GM23338 (cell line): Measurements from ENCODE around the gene TMEM178B. TPM values are rescaled to one million over a fixed set of nuclear protein-coding genes. Genes with fewer than 3 reads are reported as not detected.
A peak's percentile ranks its signal among the peaks of the same experiment; 100 is the strongest.

Experiments used
- ATAC-seq: fragments of 200-7000 bp; cut with Tn5 transposase; 3 replicates; pipeline ENCODE4 v1.9.1; 2020
- DNase-seq: peaks from one replicate; pipeline ENCODE4 v3.0.0-alpha.2; 2015; ENCODE audit warnings: low spot score
- H2AFZ ChIP-seq: fragments of 200-600 bp; sonication (generic); 2 replicates; pipeline ENCODE4 v1.8.0; 2016; ENCODE audit warnings: antibody characterized with exemption, mild to moderate bottlenecking, moderate library complexity
- H3F3A ChIP-seq: fragments of 200-600 bp; sonication (generic); replicated peaks from 2 replicates; pipeline ENCODE4 v1.8.0; 2017; ENCODE audit warnings: antibody characterized with exemption, mixed run types, low read depth
- H3K27ac ChIP-seq: fragments of 200-600 bp; sonication (generic); 2 replicates; pipeline ENCODE4 v1.6.1; 2016; ENCODE audit warnings: low read depth
- H3K27me3 ChIP-seq: fragments of 200-600 bp; sonication (generic); 2 replicates; pipeline ENCODE4 v1.8.0; 2016; ENCODE audit warnings: mild to moderate bottlenecking, mixed run types, moderate library complexity; ENCODE audit not compliant: insufficient read depth
- H3K36me3 ChIP-seq: fragments of 200-600 bp; sonication (generic); 2 replicates; pipeline ENCODE4 v1.8.0; 2016; ENCODE audit warnings: mild to moderate bottlenecking; ENCODE audit not compliant: insufficient read depth
- H3K4me1 ChIP-seq: fragments of 200-600 bp; sonication (generic); 2 replicates; pipeline ENCODE4 v1.8.0; 2016; ENCODE audit warnings: mild to moderate bottlenecking, moderate library complexity; ENCODE audit not compliant: insufficient read depth
- H3K4me2 ChIP-seq: fragments of 200-600 bp; sonication (generic); 2 replicates; pipeline ENCODE4 v1.7.1; 2017; ENCODE audit warnings: mixed run types
- H3K4me3 ChIP-seq: fragments of 200-600 bp; sonication (generic); 2 replicates; pipeline ENCODE4 v1.6.1; 2016; ENCODE audit warnings: mixed run types
- H3K79me2 ChIP-seq: fragments of 200-600 bp; sonication (generic); replicated peaks from 2 replicates; pipeline ENCODE4 v1.8.0; 2017; ENCODE audit warnings: mild to moderate bottlenecking; ENCODE audit not compliant: insufficient read depth
- H3K9me2 ChIP-seq: fragments of 200-600 bp; sonication (generic); 2 replicates; pipeline ENCODE4 v1.8.0; 2017; ENCODE audit not compliant: insufficient read depth
- H4K20me1 ChIP-seq: fragments of 200-600 bp; sonication (generic); replicated peaks from 2 replicates; pipeline ENCODE4 v1.8.0; 2017; ENCODE audit warnings: mild to moderate bottlenecking; ENCODE audit not compliant: insufficient read depth
- H3K27ac Mint-ChIP-seq: 2 replicates; pipeline ENCODE4 v1.8.0; 2020; ENCODE audit warnings: inconsistent platforms, mild to moderate bottlenecking, moderate library complexity, mixed read lengths
- H3K27me3 Mint-ChIP-seq: 3 replicates; pipeline ENCODE4 v1.8.0; 2022; ENCODE audit warnings: low read depth, mild to moderate bottlenecking, moderate library complexity, mixed read lengths, inconsistent platforms; ENCODE audit not compliant: insufficient read depth, poor library complexity
- H3K36me3 Mint-ChIP-seq: 3 replicates; pipeline ENCODE4 v1.8.0; 2021; ENCODE audit warnings: low read depth, mild to moderate bottlenecking, inconsistent platforms, moderate library complexity, mixed read lengths
- H3K4me1 Mint-ChIP-seq: 3 replicates; pipeline ENCODE4 v1.8.0; 2020; ENCODE audit warnings: mild to moderate bottlenecking, inconsistent platforms, mixed read lengths
- H3K4me3 Mint-ChIP-seq: 3 replicates; pipeline ENCODE4 v1.8.0; 2021; ENCODE audit warnings: moderate library complexity, mild to moderate bottlenecking, inconsistent platforms, mixed read lengths
- H3K9me3 Mint-ChIP-seq: 3 replicates; pipeline ENCODE4 v1.8.0; 2020; ENCODE audit warnings: moderate library complexity, mild to moderate bottlenecking, inconsistent platforms, mixed read lengths
- CREB1 ChIP-seq: fragments of 250-450 bp; sonication (Bioruptor Pico); IDR thresholded peaks from 2 replicates; pipeline ENCODE4 v1.5.0; 2020; ENCODE audit warnings: low read depth, mild to moderate bottlenecking, moderate library complexity
- ETS1 ChIP-seq: IDR thresholded peaks from 2 replicates; pipeline ENCODE4 v1.6.1; 2016; ENCODE audit warnings: antibody characterized with exemption
- EZH2 ChIP-seq: fragments of 200-600 bp; sonication (generic); IDR thresholded peaks from one replicate; pipeline ENCODE4 v1.8.0; 2017; ENCODE audit warnings: antibody characterized with exemption, mild to moderate bottlenecking, low read depth; ENCODE audit not compliant: unreplicated experiment
- EZH2phosphoT487 ChIP-seq: fragments of 200-600 bp; sonication (generic); IDR thresholded peaks from one replicate; pipeline ENCODE4 v1.8.1; 2018; ENCODE audit warnings: antibody characterized with exemption; ENCODE audit not compliant: unreplicated experiment
- JUNB ChIP-seq: IDR thresholded peaks from one replicate; pipeline ENCODE4 v1.6.1; 2016; ENCODE audit warnings: antibody characterized with exemption; ENCODE audit not compliant: unreplicated experiment
- NANOG ChIP-seq: IDR thresholded peaks from 2 replicates; pipeline ENCODE4 v1.6.1; 2016; ENCODE audit warnings: antibody characterized with exemption, borderline replicate concordance
- POLR2AphosphoS5 ChIP-seq: IDR thresholded peaks from 2 replicates; pipeline ENCODE4 v1.6.1; 2016; ENCODE audit warnings: antibody characterized with exemption, low read depth
- REST ChIP-seq: IDR thresholded peaks from one replicate; pipeline ENCODE4 v1.6.1; 2018; ENCODE audit warnings: antibody characterized with exemption; ENCODE audit not compliant: unreplicated experiment
- STAT1 ChIP-seq: IDR thresholded peaks from one replicate; pipeline ENCODE4 v1.6.1; 2016; ENCODE audit warnings: antibody characterized with exemption; ENCODE audit not compliant: unreplicated experiment
- ZNF114 ChIP-seq: fragments of 250-450 bp; sonication (Bioruptor Pico); IDR thresholded peaks from 2 replicates; pipeline ENCODE4 v1.5.0; 2020; ENCODE audit warnings: mild to moderate bottlenecking, moderate library complexity
- ZNF331 ChIP-seq: fragments of 250-450 bp; sonication (Bioruptor Pico); IDR thresholded peaks from 2 replicates; pipeline ENCODE4 v1.5.0; 2020; ENCODE audit warnings: low read depth, mild to moderate bottlenecking, moderate library complexity
- ZNF462 ChIP-seq: fragments of 250-450 bp; sonication (Bioruptor Pico); IDR thresholded peaks from 2 replicates; pipeline ENCODE4 v1.5.0; 2020; ENCODE audit warnings: mild to moderate bottlenecking, moderate library complexity
- long read RNA-seq: library from polyadenylated mRNA; unstranded; transcript quantifications from one replicate; pipeline ENCODE4 v2.0.0, GENCODE V29; 2020; ENCODE audit not compliant: unreplicated experiment
- polyA plus RNA-seq: library from polyadenylated mRNA; unstranded; fragments of >200 nt; fragmentation: Nextera tagmentation; extraction: Ambion mirVana; gene quantifications from 2 replicates; pipeline ENCODE4 v1.2.1, GENCODE V29; 2016
- total RNA-seq: library from RNA; depleted of rRNA; stranded (reverse); fragments of >200 nt; shearing (Covaris generic); gene quantifications from 2 replicates; pipeline ENCODE4 v1.2.3, GENCODE V29; 2014; rRNA removed
- TF ChIP-seq, protein P1 (sequence below), 2 experiments: fragments of 200-600 bp in 1 of 2; sonication (generic) in 1 of 2; conservative IDR thresholded peaks; 2 replicates each; pipeline versions ENCODE4 v1.5.1 to v1.6.1; 2016 to 2017; ENCODE audit warnings: antibody characterized with exemption in 2 of 2, low read depth in 2 of 2, mild to moderate bottlenecking in 2 of 2, moderate library complexity in 1 of 2

Gene TMEM178B
- total RNA-seq (9.4 and 15.6 TPM in 2 replicates), polyA plus RNA-seq (2.9 and 4.9 TPM in 2 replicates)
- long read RNA-seq, partial matches to known transcripts: 0 of 7 reads
- long read RNA-seq, other reads (novel, unspliced or antisense): 6 of 7 reads

- H3K4me2 ChIP-seq: peak within 1 kb of the TSS; percentile 93
- Mint-ChIP-seq H3K27ac (no peak within 1 kb of the TSS), H3K4me3 (peak within 1 kb of the TSS; percentile 84), H3K27me3 (peaks cover 40% of the 10 kb centered on the region), H3K4me1 (peaks cover 16% of the 10 kb centered on the region), H3K36me3 (peaks cover 2% of the 10 kb centered on the region; the same call in 1 of the 3 replicates), H3K9me3 (peaks cover 2% of the 10 kb centered on the region; the same call in 2 of the 3 replicates)
- H4K20me1 ChIP-seq: peaks cover 4% of the 10 kb centered on the region
- no peaks in the 10 kb centered on the region for H3K9me2 ChIP-seq
- peak within 1 kb of the TSS; percentile 90 for H3K4me3 ChIP-seq
- DNase-seq (peak; percentile 68), ATAC-seq (peak; percentile 39)
- peaks cover 35% of the 10 kb centered on the region for H3K4me1 ChIP-seq
- peaks cover 41% of the 10 kb centered on the region for H3K79me2 ChIP-seq
- H2AFZ ChIP-seq: peak within 1 kb of the TSS; percentile 94
- peaks cover 11% of the 10 kb centered on the region; the same call in 1 of the 2 replicates for H3F3A ChIP-seq
- no peaks in the 10 kb centered on the region for H3K36me3 ChIP-seq
- TF ChIP-seq ETS1 (no peak), POLR2AphosphoS5 (no peak), EZH2phosphoT487 (no peak), ZNF114 (CRISPR knock-in tag) (no peak), NANOG (no peak), ZNF462 (no peak), EZH2 (no peak), ZNF331 (CRISPR knock-in tag) (no peak), JUNB (no peak), CREB1 (CRISPR knock-in tag) (no peak), REST (no peak), STAT1 (no peak)
- TF ChIP-seq, protein P1, sequence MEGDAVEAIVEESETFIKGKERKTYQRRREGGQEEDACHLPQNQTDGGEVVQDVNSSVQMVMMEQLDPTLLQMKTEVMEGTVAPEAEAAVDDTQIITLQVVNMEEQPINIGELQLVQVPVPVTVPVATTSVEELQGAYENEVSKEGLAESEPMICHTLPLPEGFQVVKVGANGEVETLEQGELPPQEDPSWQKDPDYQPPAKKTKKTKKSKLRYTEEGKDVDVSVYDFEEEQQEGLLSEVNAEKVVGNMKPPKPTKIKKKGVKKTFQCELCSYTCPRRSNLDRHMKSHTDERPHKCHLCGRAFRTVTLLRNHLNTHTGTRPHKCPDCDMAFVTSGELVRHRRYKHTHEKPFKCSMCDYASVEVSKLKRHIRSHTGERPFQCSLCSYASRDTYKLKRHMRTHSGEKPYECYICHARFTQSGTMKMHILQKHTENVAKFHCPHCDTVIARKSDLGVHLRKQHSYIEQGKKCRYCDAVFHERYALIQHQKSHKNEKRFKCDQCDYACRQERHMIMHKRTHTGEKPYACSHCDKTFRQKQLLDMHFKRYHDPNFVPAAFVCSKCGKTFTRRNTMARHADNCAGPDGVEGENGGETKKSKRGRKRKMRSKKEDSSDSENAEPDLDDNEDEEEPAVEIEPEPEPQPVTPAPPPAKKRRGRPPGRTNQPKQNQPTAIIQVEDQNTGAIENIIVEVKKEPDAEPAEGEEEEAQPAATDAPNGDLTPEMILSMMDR (conservative IDR thresholded peaks at IDR 0.05; ENCODE audit: low read depth in 2 of 2): no peak
- H3K27ac ChIP-seq: no peak within 1 kb of the TSS
- peaks cover 37% of the 10 kb centered on the region for H3K27me3 ChIP-seq
Measured at GRCh38 chr7:141073641-141074161, at the start of gene TMEM178B. TMEM178B (plus strand) TSS chr7:141074064.
